Spleen (tissue), 7 donors: ENCODE measurements around the gene LRP1B.

ENCODE experiments used
- CTCF ChIP-seq, 11 experiments: fragments of 200-600 bp in 7 of 11; fragments of 450-650 bp in 4 of 11; sonication (generic) in 4 of 11; IDR thresholded peaks in 8 of 11; conservative IDR thresholded peaks in 3 of 11; 1 replicate in 7 of 11; 2 replicates in 4 of 11; pipeline versions ENCODE4 v1.4.0 to v1.8.0; 2016 to 2021; ENCODE audit warnings: antibody characterized with exemption in 11 of 11, inconsistent platforms in 4 of 11, mild to moderate bottlenecking in 1 of 11
- POLR2AphosphoS5 ChIP-seq, 3 donors: sonication (generic); formaldehyde crosslinking; IDR thresholded peaks; one replicate each; pipeline ENCODE4 v1.5.1; 2017; ENCODE audit warnings: antibody characterized with exemption in 3 of 3
- donor health status: DM: no; HTN: no; CAD: no; lungs with moderate emphysema.
- donor health status: DM: no; HTN: no; CAD: no.
- donor health status: DM: no; HTN: no; CAD: no.

- no peak for TF ChIP-seq CTCF (IDR thresholded peaks at IDR 0.05 in 8 of 11, conservative IDR thresholded peaks at IDR 0.05 in 3 of 11)
- TF ChIP-seq POLR2AphosphoS5 (IDR thresholded peaks at IDR 0.05) = no peak
These were observed 261.2 kb downstream of the LRP1B start for GRCh38 chr2:141869572-141869971.
